IPS DF 6.9 (cell line): ENCODE results near the gene B9D1.

ENCODE experiments used
- DNase-seq: peaks from one replicate; pipeline ENCODE4 v3.0.0-alpha.2; 2013; ENCODE audit warnings: low read depth, low spot score
- H3K27ac ChIP-seq: one replicate; pipeline ENCODE4 v1.5.1; 2013; ENCODE audit warnings: low read length, control low read depth
- H3K27me3 ChIP-seq: 2 replicates; pipeline ENCODE4 v1.6.1; 2013; ENCODE audit warnings: mild to moderate bottlenecking, low read length; ENCODE audit not compliant: control insufficient read depth, insufficient read depth
- H3K36me3 ChIP-seq: 2 replicates; pipeline ENCODE4 v1.6.1; 2013; ENCODE audit warnings: low read length; ENCODE audit not compliant: control insufficient read depth, insufficient read depth
- H3K4me1 ChIP-seq: 2 replicates; pipeline ENCODE4 v1.6.1; 2013; ENCODE audit warnings: low read length; ENCODE audit not compliant: control insufficient read depth, insufficient read depth
- H3K4me3 ChIP-seq: 2 replicates; pipeline ENCODE4 v1.5.1; 2013; ENCODE audit warnings: mild to moderate bottlenecking, low read length
- H3K9me3 ChIP-seq: 2 replicates; pipeline ENCODE4 v1.6.1; 2013; ENCODE audit warnings: low read length, inconsistent platforms; ENCODE audit not compliant: control insufficient read depth, insufficient read depth
- WGBS: extraction: QIAGEN DNeasy Blood & Tissue Kit; methylation state at CpG from one replicate; pipeline ENCODE4 v1.1.7; 2013; ENCODE audit warnings: mixed read lengths, missing lambda C conversion rate; ENCODE audit not compliant: insufficient read length, insufficient coverage; 5-methylcytosine and 5-hydroxymethylcytosine counted together

Gene B9D1

GRCh38 chr17:19365499-19365817 lies 2.9 kb upstream of the B9D1 start:
- DNase-seq = no peak
- H3K27me3 ChIP-seq = no peaks in the 10 kb centered on the region
- H3K4me1 ChIP-seq = no peaks in the 10 kb centered on the region
- H3K9me3 ChIP-seq = no peaks in the 10 kb centered on the region
- no peak overlapping the region for H3K4me3 ChIP-seq
- WGBS = no CpG with 5 or more reads among the region's 4 CpGs
- H3K36me3 ChIP-seq = no peaks in the 10 kb centered on the region
- no peak overlapping the region for H3K27ac ChIP-seq

- Histone ChIP-seq H3K27me3 (no peaks in the 10 kb centered on the region), H3K36me3 (no peaks in the 10 kb centered on the region), H3K9me3 (no peaks in the 10 kb centered on the region), H3K4me3 (no peak overlapping the region), H3K27ac (no peak overlapping the region), H3K4me1 (no peaks in the 10 kb centered on the region)
- DNase-seq = no peak
- no CpG with 5 or more reads among the region's 14 CpGs for WGBS
Measured at GRCh38 chr17:19364699-19365498, 2.4 kb upstream of the B9D1 start.

- DNase-seq = no peak
- WGBS = no CpG with 5 or more reads among the region's 6 CpGs
- Histone ChIP-seq H3K4me1 (no peaks in the 10 kb centered on the region), H3K9me3 (no peaks in the 10 kb centered on the region), H3K4me3 (no peak overlapping the region), H3K27me3 (no peaks in the 10 kb centered on the region), H3K36me3 (no peaks in the 10 kb centered on the region), H3K27ac (no peak overlapping the region)
Measured at GRCh38 chr17:19363460-19364035, 1.0 kb upstream of the B9D1 start.

- Histone ChIP-seq H3K27me3 (no peaks in the 10 kb centered on the region), H3K4me3 (peak overlapping the region; percentile 71; the same call in 1 of the 2 replicates), H3K27ac (no peak overlapping the region), H3K4me1 (no peaks in the 10 kb centered on the region), H3K36me3 (no peaks in the 10 kb centered on the region), H3K9me3 (no peaks in the 10 kb centered on the region)
- no peak for DNase-seq
- no CpG with 5 or more reads among the region's 14 CpGs for WGBS
Measured at GRCh38 chr17:19363114-19363438, 553 bp upstream of the B9D1 start.

- Histone ChIP-seq H3K4me1 (no peaks in the 10 kb centered on the region), H3K27ac (no peak overlapping the region), H3K27me3 (no peaks in the 10 kb centered on the region), H3K9me3 (no peaks in the 10 kb centered on the region), H3K36me3 (no peaks in the 10 kb centered on the region), H3K4me3 (peak overlapping the region; percentile 71; the same call in 1 of the 2 replicates)
- DNase-seq = no peak
- WGBS = no CpG with 5 or more reads among the region's 16 CpGs
Measured at GRCh38 chr17:19361944-19362276, 613 bp downstream of the B9D1 start.

- H3K4me3 ChIP-seq = no peak overlapping the region
- no CpG with 5 or more reads among the region's 6 CpGs for WGBS
- no peaks in the 10 kb centered on the region for H3K36me3 ChIP-seq
- DNase-seq = no peak
- no peaks in the 10 kb centered on the region for H3K9me3 ChIP-seq
- no peaks in the 10 kb centered on the region for H3K27me3 ChIP-seq
- no peak overlapping the region for H3K27ac ChIP-seq
- H3K4me1 ChIP-seq = no peaks in the 10 kb centered on the region
Measured at GRCh38 chr17:19361326-19361725, 1.2 kb downstream of the B9D1 start.

GRCh38 chr17:19360772-19361171 lies 1.8 kb downstream of the B9D1 start:
- H3K4me3 ChIP-seq = no peak overlapping the region
- no peaks in the 10 kb centered on the region for H3K36me3 ChIP-seq
- no peak overlapping the region for H3K27ac ChIP-seq
- H3K9me3 ChIP-seq = no peaks in the 10 kb centered on the region
- H3K4me1 ChIP-seq = no peaks in the 10 kb centered on the region
- DNase-seq = no peak
- WGBS = no CpG with 5 or more reads among the region's 8 CpGs
- no peaks in the 10 kb centered on the region for H3K27me3 ChIP-seq

- WGBS = no CpG with 5 or more reads among the region's 5 CpGs
- no peak for DNase-seq
Measured at GRCh38 chr17:19359856-19360255, 2.7 kb downstream of the B9D1 start.

GRCh38 chr17:19359151-19359550 lies 3.4 kb downstream of the B9D1 start:
- Histone ChIP-seq H3K36me3 (no peaks in the 10 kb centered on the region), H3K27ac (no peak overlapping the region), H3K4me1 (no peaks in the 10 kb centered on the region), H3K27me3 (no peaks in the 10 kb centered on the region), H3K4me3 (no peak overlapping the region), H3K9me3 (no peaks in the 10 kb centered on the region)
- no peak for DNase-seq
- no CpG with 5 or more reads among the region's 7 CpGs for WGBS

More at GRCh38 chr17:19359856-19360255, 2.7 kb downstream of the B9D1 start:
- Histone ChIP-seq H3K27ac (no peak overlapping the region), H3K27me3 (no peaks in the 10 kb centered on the region), H3K4me3 (no peak overlapping the region), H3K4me1 (no peaks in the 10 kb centered on the region), H3K9me3 (no peaks in the 10 kb centered on the region), H3K36me3 (no peaks in the 10 kb centered on the region)

- no peak overlapping the region for H3K27ac ChIP-seq
- no peaks in the 10 kb centered on the region for H3K36me3 ChIP-seq
- no peak for DNase-seq
- no peaks in the 10 kb centered on the region for H3K4me1 ChIP-seq
- no peaks in the 10 kb centered on the region for H3K9me3 ChIP-seq
- H3K4me3 ChIP-seq = no peak overlapping the region
- no peaks in the 10 kb centered on the region for H3K27me3 ChIP-seq
- no CpG with 5 or more reads among the region's 7 CpGs for WGBS
Measured at GRCh38 chr17:19357761-19358160, 4.8 kb downstream of the B9D1 start.

GRCh38 chr17:19357351-19357750 lies 5.2 kb downstream of the B9D1 start:
- Histone ChIP-seq H3K36me3 (no peaks in the 10 kb centered on the region), H3K4me3 (no peak overlapping the region), H3K27me3 (no peaks in the 10 kb centered on the region), H3K4me1 (no peaks in the 10 kb centered on the region), H3K27ac (no peak overlapping the region), H3K9me3 (no peaks in the 10 kb centered on the region)
- WGBS = no CpG with 5 or more reads among the region's 7 CpGs
- no peak for DNase-seq
